GM13976 (cell line): Measurements from ENCODE around the gene FUT6.

Source experiments
- DNase-seq: peaks from one replicate; pipeline ENCODE4 v3.0.0; 2012; ENCODE audit warnings: low spot score
- in situ Hi-C: fragments of 300-500 bp; cut with MboI; formaldehyde crosslinking; loops from one replicate; pipeline ENCODE4 v1.12.0; 2022; ENCODE audit warnings: low sequenced_read_pairs, mixed read lengths, inconsistent platforms; ENCODE audit not compliant: unreplicated experiment
- TF ChIP-seq, protein P1 (sequence below): IDR thresholded peaks from 2 replicates; pipeline ENCODE4 v1.5.1; 2012; ENCODE audit warnings: borderline replicate concordance, mild to moderate bottlenecking; ENCODE audit not compliant: insufficient read depth; ENCODE audit errors: extremely low read depth, missing control alignments, control extremely low read depth

The FUT6 gene

DNA sequence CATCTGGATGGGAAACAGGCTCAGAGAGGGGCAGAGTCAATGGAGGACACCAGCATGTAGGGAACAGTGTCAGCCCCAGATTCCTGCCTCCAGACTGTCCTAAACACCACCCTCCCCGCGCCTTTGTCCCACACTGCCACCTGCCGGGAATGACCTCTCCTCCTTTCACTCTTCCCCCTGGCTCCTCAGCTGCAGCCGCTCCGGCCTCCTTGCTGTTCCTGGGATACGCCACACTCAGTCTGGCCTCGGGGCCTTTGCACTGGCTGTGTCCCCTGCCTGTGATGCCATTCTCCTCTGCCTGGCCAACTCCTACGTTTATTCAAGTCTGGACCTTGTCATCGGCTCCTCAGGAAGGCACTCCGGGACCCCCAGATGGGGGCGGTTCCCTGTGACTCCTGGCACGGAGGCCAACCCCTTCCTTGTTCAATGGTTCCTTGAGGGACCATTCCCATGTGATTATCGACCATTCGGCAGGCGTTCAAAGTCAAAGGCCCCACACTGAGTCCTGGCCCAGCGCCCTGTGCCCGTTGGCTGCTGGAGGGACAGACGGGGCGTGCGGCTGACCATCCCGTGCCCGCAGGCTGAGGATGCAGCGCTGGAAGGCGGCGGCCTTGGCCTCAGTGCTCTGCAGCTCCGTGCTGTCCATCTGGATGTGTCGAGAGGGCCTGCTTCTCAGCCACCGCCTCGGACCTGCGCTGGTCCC is 15.8 kb downstream of the FUT6 start:
- no peak for DNase-seq
- TF ChIP-seq, protein P1, sequence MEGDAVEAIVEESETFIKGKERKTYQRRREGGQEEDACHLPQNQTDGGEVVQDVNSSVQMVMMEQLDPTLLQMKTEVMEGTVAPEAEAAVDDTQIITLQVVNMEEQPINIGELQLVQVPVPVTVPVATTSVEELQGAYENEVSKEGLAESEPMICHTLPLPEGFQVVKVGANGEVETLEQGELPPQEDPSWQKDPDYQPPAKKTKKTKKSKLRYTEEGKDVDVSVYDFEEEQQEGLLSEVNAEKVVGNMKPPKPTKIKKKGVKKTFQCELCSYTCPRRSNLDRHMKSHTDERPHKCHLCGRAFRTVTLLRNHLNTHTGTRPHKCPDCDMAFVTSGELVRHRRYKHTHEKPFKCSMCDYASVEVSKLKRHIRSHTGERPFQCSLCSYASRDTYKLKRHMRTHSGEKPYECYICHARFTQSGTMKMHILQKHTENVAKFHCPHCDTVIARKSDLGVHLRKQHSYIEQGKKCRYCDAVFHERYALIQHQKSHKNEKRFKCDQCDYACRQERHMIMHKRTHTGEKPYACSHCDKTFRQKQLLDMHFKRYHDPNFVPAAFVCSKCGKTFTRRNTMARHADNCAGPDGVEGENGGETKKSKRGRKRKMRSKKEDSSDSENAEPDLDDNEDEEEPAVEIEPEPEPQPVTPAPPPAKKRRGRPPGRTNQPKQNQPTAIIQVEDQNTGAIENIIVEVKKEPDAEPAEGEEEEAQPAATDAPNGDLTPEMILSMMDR: no peak
- in situ Hi-C loops: no loop called here

DNA sequence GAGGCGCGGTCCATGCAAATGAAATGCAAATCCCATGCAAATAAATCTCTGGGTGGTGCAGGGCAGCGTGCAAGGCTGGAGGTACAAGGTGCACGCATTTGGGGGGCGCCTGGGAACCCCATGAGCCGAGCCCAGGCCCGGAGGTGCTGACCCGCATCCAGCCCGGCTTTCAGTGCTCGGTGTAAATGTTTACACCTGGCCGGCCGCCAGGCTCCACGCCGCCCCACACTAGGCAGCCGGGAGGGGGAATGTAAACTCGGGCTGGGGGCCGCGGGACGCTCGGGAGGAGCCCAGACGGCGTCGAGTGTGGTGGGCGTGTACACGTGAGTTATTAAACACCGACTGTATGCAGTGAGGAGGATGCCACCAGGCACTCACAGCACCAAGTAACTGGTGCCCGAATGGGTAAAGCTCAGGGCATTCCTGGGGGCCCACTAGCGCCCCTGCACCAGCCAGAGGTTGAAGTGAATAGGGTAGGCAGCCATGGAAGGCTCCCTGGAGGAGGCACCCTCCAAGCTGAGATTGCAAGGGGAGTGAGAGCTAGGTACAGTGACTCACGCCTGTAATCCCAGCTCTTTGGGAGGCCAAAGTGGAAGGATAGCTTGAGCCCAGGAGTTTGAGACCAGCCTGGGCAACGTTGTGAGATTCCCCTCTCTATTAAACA is 17.2 kb downstream of the FUT6 start:
- TF ChIP-seq, protein P1: no peak
- in situ Hi-C loops: no loop called here
- no peak for DNase-seq

GRCh38 chr19:5821521-5822180 is 17.9 kb downstream of the FUT6 start:
- TF ChIP-seq, protein P1: no peak
- DNase-seq: no peak
- in situ Hi-C loops: no loop called here

GRCh38 chr19:5820785-5821184 is 18.7 kb downstream of the FUT6 start:
- in situ Hi-C loops: no loop called here
- TF ChIP-seq, protein P1: no peak
- DNase-seq: no peak

- DNase-seq: no peak
- TF ChIP-seq, protein P1: no peak
- in situ Hi-C loops: no loop called here
Observed at GRCh38 chr19:5818594-5818993, 20.9 kb downstream of the FUT6 start.

- in situ Hi-C loops: no loop called here
- DNase-seq: no peak
- TF ChIP-seq, protein P1: no peak
Observed at GRCh38 chr19:5817218-5817617, 22.3 kb downstream of the FUT6 start.
